ENCODE measurements around the gene KMT2E.

The KMT2E gene

GRCh38 chr7:105137898-105138297 is 123.9 kb downstream of the KMT2E start:
- no peak for TF ChIP-seq ZNF274 (IDR thresholded peaks at IDR 0.05; ENCODE audit: low read depth, low read length)
- no peak overlapping the region for H3K4me3 ChIP-seq (ENCODE audit: low read length)

- TF ChIP-seq ZNF274 (IDR thresholded peaks at IDR 0.05; ENCODE audit: low read depth, low read length), result no peak
Measured at GRCh38 chr7:105139381-105139780, 125.4 kb downstream of the KMT2E start.

GRCh38 chr7:105141068-105141467 is 127.1 kb downstream of the KMT2E start:
- H3K4me3 ChIP-seq (ENCODE audit: low read length), result no peak overlapping the region
- TF ChIP-seq ZNF274 (IDR thresholded peaks at IDR 0.05; ENCODE audit: low read depth, low read length), result no peak

More at GRCh38 chr7:105139381-105139780, 125.4 kb downstream of the KMT2E start:
- H3K4me3 ChIP-seq (ENCODE audit: low read length), result no peak overlapping the region

GRCh38 chr7:105149827-105150226 is 135.8 kb downstream of the KMT2E start:
- TF ChIP-seq ZNF274 (IDR thresholded peaks at IDR 0.05; ENCODE audit: low read depth, low read length), result no peak
- H3K4me3 ChIP-seq (ENCODE audit: low read length), result no peak overlapping the region

GRCh38 chr7:105151152-105151551 is 137.1 kb downstream of the KMT2E start:
- no peak overlapping the region for H3K4me3 ChIP-seq (ENCODE audit: low read length)
- TF ChIP-seq ZNF274 (IDR thresholded peaks at IDR 0.05; ENCODE audit: low read depth, low read length), result no peak

GRCh38 chr7:105153531-105153930 is 139.5 kb downstream of the KMT2E start:
- no peak for TF ChIP-seq ZNF274 (IDR thresholded peaks at IDR 0.05; ENCODE audit: low read depth, low read length)
- no peak overlapping the region for H3K4me3 ChIP-seq (ENCODE audit: low read length)

GRCh38 chr7:105154084-105154483 is 140.1 kb downstream of the KMT2E start:
- TF ChIP-seq ZNF274 (IDR thresholded peaks at IDR 0.05; ENCODE audit: low read depth, low read length), result no peak
- no peak overlapping the region for H3K4me3 ChIP-seq (ENCODE audit: low read length)

- no peak for TF ChIP-seq ZNF274 (IDR thresholded peaks at IDR 0.05; ENCODE audit: low read depth, low read length)
- H3K4me3 ChIP-seq (ENCODE audit: low read length), result no peak overlapping the region
Measured at GRCh38 chr7:105156731-105157130, 142.7 kb downstream of the KMT2E start.

GRCh38 chr7:105157278-105157677 is 143.3 kb downstream of the KMT2E start:
- TF ChIP-seq ZNF274 (IDR thresholded peaks at IDR 0.05; ENCODE audit: low read depth, low read length), result no peak
- H3K4me3 ChIP-seq (ENCODE audit: low read length), result no peak overlapping the region

- H3K4me3 ChIP-seq (ENCODE audit: low read length), result no peak overlapping the region
- no peak for TF ChIP-seq ZNF274 (IDR thresholded peaks at IDR 0.05; ENCODE audit: low read depth, low read length)
Measured at GRCh38 chr7:105161366-105161765, 147.4 kb downstream of the KMT2E start.

All from GM08714 (cell line).